GM12892 (cell line): ENCODE results near the gene OR51I2.

Experiments
- POLR2A ChIP-seq: IDR thresholded peaks from 2 replicates; pipeline ENCODE4 v1.6.1; 2011; ENCODE audit warnings: low read depth, low read length, control low read depth
- POLR2AphosphoS5 ChIP-seq: IDR thresholded peaks from 2 replicates; pipeline ENCODE4 v1.6.1; 2011; ENCODE audit warnings: low read depth, low read length, control low read depth

DNA sequence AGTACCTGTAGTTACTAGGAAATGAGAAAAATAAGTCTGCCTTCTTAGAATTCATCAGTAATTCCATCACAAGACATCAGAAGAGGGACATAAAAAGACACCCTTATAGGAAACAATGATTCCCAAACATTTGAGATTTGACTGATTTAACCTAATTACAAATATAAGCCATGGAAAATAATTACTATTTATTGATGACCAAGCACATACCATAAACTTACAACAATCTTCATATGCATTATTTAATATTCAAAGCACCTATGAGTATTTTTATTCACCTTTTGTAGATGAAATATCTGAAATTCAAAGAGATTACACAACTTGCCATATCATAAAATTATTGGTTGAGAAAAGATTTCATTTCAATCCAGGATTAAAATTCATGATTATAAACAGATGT is 24.8 kb downstream of the OR51I2 start:
- TF ChIP-seq POLR2A (no peak), POLR2AphosphoS5 (no peak)
